Measurements from ENCODE around the gene NIPAL3. TPM values are rescaled to one million over a fixed set of nuclear protein-coding genes. Genes with fewer than 3 reads are reported as not detected.

NIPAL3 gene
- total RNA-seq, 1 donor from 2014 or later: 21.3 TPM

GRCh38 chr1:24425441-24425840 is 9.8 kb downstream of the NIPAL3 start:
- no peaks in the 10 kb centered on the region for H3K9me3 Mint-ChIP-seq
- no peak for TF ChIP-seq CTCF (IDR thresholded peaks at IDR 0.05; ENCODE audit: unreplicated experiment)

GRCh38 chr1:24425922-24426321 is 10.3 kb downstream of the NIPAL3 start:
- Mint-ChIP-seq H3K27ac (no peak overlapping the region), H3K4me3 (no peak overlapping the region), H3K27me3 (ENCODE audit: low read depth) (no peaks in the 10 kb centered on the region), H3K36me3 (peaks cover 15% of the 10 kb centered on the region), H3K4me1 (peaks cover 2% of the 10 kb centered on the region), H3K9me3 (no peaks in the 10 kb centered on the region)
- no peak for TF ChIP-seq CTCF (IDR thresholded peaks at IDR 0.05; ENCODE audit: unreplicated experiment)
- no peak for DNase-seq (ENCODE audit: low spot score in 2 of 2, unreplicated experiment in 2 of 2)

More at GRCh38 chr1:24425441-24425840, 9.8 kb downstream of the NIPAL3 start:
- Mint-ChIP-seq H3K27ac (no peak overlapping the region), H3K27me3 (ENCODE audit: low read depth) (no peaks in the 10 kb centered on the region), H3K4me3 (no peak overlapping the region), H3K36me3 (peaks cover 15% of the 10 kb centered on the region), H3K4me1 (peaks cover 2% of the 10 kb centered on the region)
- DNase-seq (ENCODE audit: low spot score in 2 of 2, unreplicated experiment in 2 of 2): no peak

DNA sequence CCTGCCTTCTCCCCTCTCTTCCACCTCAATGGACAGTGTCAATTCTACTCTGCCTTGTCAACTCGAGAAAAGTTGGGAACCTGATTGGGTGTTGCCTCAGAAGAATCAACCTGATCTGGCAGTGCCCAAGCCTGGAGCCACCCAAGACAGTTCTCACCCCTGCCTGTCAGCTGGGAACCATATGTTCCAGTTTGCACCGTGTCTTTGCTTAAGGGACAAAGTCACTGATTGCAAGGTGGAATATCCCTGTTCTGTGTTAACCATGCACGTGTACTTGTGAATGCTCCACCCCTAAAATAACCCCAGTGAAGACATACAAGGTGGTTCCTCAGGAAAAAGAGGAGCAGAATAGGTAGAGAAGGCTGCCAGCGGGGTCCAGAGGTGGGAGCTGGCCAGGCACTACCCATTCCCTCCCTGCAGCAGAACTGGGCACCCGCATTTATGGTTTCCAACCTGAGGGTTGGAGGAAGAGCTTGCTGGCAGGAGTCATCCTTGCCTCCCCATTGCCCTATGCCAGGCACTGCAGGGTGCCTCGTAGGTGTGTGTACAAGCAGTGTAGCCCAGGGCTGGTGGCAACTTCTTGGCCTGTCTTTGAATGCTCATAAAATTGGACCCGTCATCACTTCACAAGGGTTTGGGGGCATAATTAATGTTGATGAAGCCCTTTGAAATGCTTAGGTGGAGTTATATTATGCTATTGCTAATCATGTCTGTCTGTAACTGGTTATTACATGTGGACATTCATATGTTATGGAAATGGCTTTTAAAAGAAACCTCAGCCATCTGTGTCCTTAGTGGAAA is 11.3 kb downstream of the NIPAL3 start:
- Mint-ChIP-seq H3K27ac (no peak overlapping the region), H3K4me3 (no peak overlapping the region), H3K36me3 (peaks cover 13% of the 10 kb centered on the region), H3K27me3 (ENCODE audit: low read depth) (no peaks in the 10 kb centered on the region), H3K4me1 (peaks cover 2% of the 10 kb centered on the region), H3K9me3 (no peaks in the 10 kb centered on the region)
- no peak for DNase-seq (ENCODE audit: low spot score in 2 of 2, unreplicated experiment in 2 of 2)
- TF ChIP-seq CTCF (IDR thresholded peaks at IDR 0.05; ENCODE audit: unreplicated experiment): no peak

GRCh38 chr1:24427545-24427862 is 11.9 kb downstream of the NIPAL3 start:
- no peaks in the 10 kb centered on the region for H3K9me3 Mint-ChIP-seq
- no peaks in the 10 kb centered on the region for H3K27me3 Mint-ChIP-seq (ENCODE audit: low read depth)
- no peak overlapping the region for H3K4me3 Mint-ChIP-seq
- no peak for TF ChIP-seq CTCF (IDR thresholded peaks at IDR 0.05; ENCODE audit: unreplicated experiment)
- H3K36me3 Mint-ChIP-seq: peaks cover 9% of the 10 kb centered on the region
- DNase-seq (ENCODE audit: low spot score in 2 of 2, unreplicated experiment in 2 of 2): no peak
- peaks cover 2% of the 10 kb centered on the region for H3K4me1 Mint-ChIP-seq
- H3K27ac Mint-ChIP-seq: peak overlapping the region; percentile 41

DNA sequence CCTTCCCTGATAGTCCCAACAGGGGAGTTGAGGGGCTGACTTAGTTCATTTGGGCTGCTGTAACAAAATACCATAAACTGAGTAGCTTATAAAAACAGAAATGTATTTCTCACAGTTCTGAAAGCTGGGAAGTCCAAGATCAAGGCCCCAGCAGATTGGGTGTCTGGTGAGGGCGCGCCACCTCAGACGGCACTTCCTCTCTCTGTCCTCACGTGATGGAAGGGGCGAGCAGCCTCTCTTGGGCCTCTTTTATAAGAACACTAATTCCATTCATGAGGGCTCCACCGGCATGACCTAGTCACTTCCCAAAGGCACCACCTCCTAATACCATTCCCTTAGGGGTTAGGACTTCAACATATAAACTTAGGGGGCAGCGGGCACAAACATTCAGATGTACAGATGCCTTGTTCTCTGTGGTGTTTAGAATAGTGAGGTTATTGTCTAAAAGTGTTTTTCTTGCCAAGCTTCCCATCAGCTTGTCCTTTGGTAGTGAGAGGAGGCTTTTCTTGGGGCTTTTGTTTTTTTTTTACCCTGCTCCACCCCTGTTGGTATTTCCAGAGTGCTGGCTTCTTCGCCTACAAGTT is 20.3 kb downstream of the NIPAL3 start:
- no peak overlapping the region for H3K4me3 Mint-ChIP-seq
- peaks cover 5% of the 10 kb centered on the region for H3K4me1 Mint-ChIP-seq
- DNase-seq (ENCODE audit: low spot score in 2 of 2, unreplicated experiment in 2 of 2): no peak
- H3K27ac Mint-ChIP-seq: no peak overlapping the region
- H3K27me3 Mint-ChIP-seq (ENCODE audit: low read depth): no peaks in the 10 kb centered on the region
- H3K36me3 Mint-ChIP-seq: peaks cover 11% of the 10 kb centered on the region
- H3K9me3 Mint-ChIP-seq: no peaks in the 10 kb centered on the region
- no peak for TF ChIP-seq CTCF (IDR thresholded peaks at IDR 0.05; ENCODE audit: unreplicated experiment)

Measured in mesothelial cell of epicardium (in vitro differentiated cells).